ENCODE data around the gene RBFOX2. TPM values are rescaled to one million over a fixed set of nuclear protein-coding genes. Genes with fewer than 3 reads are reported as not detected.

The RBFOX2 gene
- total and polyA plus RNA-seq, 2 of the 8 experiments (the other 6 are each of a cell fraction or from before 2014, with no cell fraction given), result 121 to 122 TPM

- no peak for TF ChIP-seq SUZ12 (IDR thresholded peaks at IDR 0.05; ENCODE audit: low read length)
- no peak for TF ChIP-seq TAF7 (optimal IDR thresholded peaks at IDR 0.05; ENCODE audit: borderline replicate concordance, low read depth, low read length)
- TF ChIP-seq, protein P1, sequence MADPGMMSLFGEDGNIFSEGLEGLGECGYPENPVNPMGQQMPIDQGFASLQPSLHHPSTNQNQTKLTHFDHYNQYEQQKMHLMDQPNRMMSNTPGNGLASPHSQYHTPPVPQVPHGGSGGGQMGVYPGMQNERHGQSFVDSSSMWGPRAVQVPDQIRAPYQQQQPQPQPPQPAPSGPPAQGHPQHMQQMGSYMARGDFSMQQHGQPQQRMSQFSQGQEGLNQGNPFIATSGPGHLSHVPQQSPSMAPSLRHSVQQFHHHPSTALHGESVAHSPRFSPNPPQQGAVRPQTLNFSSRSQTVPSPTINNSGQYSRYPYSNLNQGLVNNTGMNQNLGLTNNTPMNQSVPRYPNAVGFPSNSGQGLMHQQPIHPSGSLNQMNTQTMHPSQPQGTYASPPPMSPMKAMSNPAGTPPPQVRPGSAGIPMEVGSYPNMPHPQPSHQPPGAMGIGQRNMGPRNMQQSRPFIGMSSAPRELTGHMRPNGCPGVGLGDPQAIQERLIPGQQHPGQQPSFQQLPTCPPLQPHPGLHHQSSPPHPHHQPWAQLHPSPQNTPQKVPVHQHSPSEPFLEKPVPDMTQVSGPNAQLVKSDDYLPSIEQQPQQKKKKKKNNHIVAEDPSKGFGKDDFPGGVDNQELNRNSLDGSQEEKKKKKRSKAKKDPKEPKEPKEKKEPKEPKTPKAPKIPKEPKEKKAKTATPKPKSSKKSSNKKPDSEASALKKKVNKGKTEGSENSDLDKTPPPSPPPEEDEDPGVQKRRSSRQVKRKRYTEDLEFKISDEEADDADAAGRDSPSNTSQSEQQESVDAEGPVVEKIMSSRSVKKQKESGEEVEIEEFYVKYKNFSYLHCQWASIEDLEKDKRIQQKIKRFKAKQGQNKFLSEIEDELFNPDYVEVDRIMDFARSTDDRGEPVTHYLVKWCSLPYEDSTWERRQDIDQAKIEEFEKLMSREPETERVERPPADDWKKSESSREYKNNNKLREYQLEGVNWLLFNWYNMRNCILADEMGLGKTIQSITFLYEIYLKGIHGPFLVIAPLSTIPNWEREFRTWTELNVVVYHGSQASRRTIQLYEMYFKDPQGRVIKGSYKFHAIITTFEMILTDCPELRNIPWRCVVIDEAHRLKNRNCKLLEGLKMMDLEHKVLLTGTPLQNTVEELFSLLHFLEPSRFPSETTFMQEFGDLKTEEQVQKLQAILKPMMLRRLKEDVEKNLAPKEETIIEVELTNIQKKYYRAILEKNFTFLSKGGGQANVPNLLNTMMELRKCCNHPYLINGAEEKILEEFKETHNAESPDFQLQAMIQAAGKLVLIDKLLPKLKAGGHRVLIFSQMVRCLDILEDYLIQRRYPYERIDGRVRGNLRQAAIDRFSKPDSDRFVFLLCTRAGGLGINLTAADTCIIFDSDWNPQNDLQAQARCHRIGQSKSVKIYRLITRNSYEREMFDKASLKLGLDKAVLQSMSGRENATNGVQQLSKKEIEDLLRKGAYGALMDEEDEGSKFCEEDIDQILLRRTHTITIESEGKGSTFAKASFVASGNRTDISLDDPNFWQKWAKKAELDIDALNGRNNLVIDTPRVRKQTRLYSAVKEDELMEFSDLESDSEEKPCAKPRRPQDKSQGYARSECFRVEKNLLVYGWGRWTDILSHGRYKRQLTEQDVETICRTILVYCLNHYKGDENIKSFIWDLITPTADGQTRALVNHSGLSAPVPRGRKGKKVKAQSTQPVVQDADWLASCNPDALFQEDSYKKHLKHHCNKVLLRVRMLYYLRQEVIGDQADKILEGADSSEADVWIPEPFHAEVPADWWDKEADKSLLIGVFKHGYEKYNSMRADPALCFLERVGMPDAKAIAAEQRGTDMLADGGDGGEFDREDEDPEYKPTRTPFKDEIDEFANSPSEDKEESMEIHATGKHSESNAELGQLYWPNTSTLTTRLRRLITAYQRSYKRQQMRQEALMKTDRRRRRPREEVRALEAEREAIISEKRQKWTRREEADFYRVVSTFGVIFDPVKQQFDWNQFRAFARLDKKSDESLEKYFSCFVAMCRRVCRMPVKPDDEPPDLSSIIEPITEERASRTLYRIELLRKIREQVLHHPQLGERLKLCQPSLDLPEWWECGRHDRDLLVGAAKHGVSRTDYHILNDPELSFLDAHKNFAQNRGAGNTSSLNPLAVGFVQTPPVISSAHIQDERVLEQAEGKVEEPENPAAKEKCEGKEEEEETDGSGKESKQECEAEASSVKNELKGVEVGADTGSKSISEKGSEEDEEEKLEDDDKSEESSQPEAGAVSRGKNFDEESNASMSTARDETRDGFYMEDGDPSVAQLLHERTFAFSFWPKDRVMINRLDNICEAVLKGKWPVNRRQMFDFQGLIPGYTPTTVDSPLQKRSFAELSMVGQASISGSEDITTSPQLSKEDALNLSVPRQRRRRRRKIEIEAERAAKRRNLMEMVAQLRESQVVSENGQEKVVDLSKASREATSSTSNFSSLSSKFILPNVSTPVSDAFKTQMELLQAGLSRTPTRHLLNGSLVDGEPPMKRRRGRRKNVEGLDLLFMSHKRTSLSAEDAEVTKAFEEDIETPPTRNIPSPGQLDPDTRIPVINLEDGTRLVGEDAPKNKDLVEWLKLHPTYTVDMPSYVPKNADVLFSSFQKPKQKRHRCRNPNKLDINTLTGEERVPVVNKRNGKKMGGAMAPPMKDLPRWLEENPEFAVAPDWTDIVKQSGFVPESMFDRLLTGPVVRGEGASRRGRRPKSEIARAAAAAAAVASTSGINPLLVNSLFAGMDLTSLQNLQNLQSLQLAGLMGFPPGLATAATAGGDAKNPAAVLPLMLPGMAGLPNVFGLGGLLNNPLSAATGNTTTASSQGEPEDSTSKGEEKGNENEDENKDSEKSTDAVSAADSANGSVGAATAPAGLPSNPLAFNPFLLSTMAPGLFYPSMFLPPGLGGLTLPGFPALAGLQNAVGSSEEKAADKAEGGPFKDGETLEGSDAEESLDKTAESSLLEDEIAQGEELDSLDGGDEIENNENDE (IDR thresholded peaks at IDR 0.05; ENCODE audit: insufficient replicate concordance, low read length), result no peak
- TF ChIP-seq SIRT6 (IDR thresholded peaks at IDR 0.05; ENCODE audit: low read length), result no peak
- no peak for TF ChIP-seq KDM4A (IDR thresholded peaks at IDR 0.05; ENCODE audit: low read depth, low read length, severe bottlenecking)
- no peak for TF ChIP-seq NRF1 (IDR thresholded peaks at IDR 0.05; ENCODE audit: low read depth, low read length)
Measured at GRCh38 chr22:35977136-35977535, 51.5 kb downstream of the RBFOX2 start (continued).

All from H1 (cell line).